Kidney epithelial cell (primary cell): ENCODE results near the gene CDK14. TPM values are rescaled to one million over a fixed set of nuclear protein-coding genes. Genes with fewer than 3 reads are reported as not detected.

ENCODE experiments used
- DNase-seq: peaks from one replicate; pipeline ENCODE4 v3.0.0-alpha.2; 2010; ENCODE audit warnings: low read depth
- H3K27me3 ChIP-seq: 2 replicates; pipeline ENCODE4 v1.6.0; 2011; ENCODE audit warnings: low read length; ENCODE audit not compliant: control insufficient read depth, insufficient read depth
- H3K36me3 ChIP-seq: 2 replicates; pipeline ENCODE4 v1.5.1; 2011; ENCODE audit warnings: low read length; ENCODE audit not compliant: control insufficient read depth, insufficient read depth
- H3K4me3 ChIP-seq: 2 replicates; pipeline ENCODE4 v1.5.1; 2011; ENCODE audit warnings: low read depth, mild to moderate bottlenecking, control low read depth, low read length
- total RNA-seq: library from RNA; depleted of rRNA; stranded (reverse); fragments of >200 nt; gene quantifications from 2 replicates; pipeline ENCODE4 v1.2.3, GENCODE V29; 2015
- TF ChIP-seq, protein P1 (sequence below): IDR thresholded peaks from 2 replicates; pipeline ENCODE4 v1.5.1; 2011; ENCODE audit warnings: mild to moderate bottlenecking, moderate library complexity, low read length, control low read depth, inconsistent platforms; ENCODE audit not compliant: insufficient read depth, poor library complexity, severe bottlenecking

The CDK14 gene
- total RNA-seq, 1 donor from 2014 or later = 18.2 TPM

- Histone ChIP-seq H3K27me3 (no peaks in the 10 kb centered on the region), H3K4me3 (no peak overlapping the region), H3K36me3 (no peaks in the 10 kb centered on the region)
- DNase-seq = no peak
- TF ChIP-seq, protein P1, sequence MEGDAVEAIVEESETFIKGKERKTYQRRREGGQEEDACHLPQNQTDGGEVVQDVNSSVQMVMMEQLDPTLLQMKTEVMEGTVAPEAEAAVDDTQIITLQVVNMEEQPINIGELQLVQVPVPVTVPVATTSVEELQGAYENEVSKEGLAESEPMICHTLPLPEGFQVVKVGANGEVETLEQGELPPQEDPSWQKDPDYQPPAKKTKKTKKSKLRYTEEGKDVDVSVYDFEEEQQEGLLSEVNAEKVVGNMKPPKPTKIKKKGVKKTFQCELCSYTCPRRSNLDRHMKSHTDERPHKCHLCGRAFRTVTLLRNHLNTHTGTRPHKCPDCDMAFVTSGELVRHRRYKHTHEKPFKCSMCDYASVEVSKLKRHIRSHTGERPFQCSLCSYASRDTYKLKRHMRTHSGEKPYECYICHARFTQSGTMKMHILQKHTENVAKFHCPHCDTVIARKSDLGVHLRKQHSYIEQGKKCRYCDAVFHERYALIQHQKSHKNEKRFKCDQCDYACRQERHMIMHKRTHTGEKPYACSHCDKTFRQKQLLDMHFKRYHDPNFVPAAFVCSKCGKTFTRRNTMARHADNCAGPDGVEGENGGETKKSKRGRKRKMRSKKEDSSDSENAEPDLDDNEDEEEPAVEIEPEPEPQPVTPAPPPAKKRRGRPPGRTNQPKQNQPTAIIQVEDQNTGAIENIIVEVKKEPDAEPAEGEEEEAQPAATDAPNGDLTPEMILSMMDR = no peak
Observed at GRCh38 chr7:90945104-90945787, 349.1 kb downstream of the CDK14 start.

- TF ChIP-seq, protein P1 = no peak
- H3K4me3 ChIP-seq = no peak overlapping the region
- no peaks in the 10 kb centered on the region for H3K36me3 ChIP-seq
- H3K27me3 ChIP-seq = no peaks in the 10 kb centered on the region
- DNase-seq = no peak
Observed at GRCh38 chr7:90946730-90947501, 350.8 kb downstream of the CDK14 start.

GRCh38 chr7:90948085-90948484 is 352.0 kb downstream of the CDK14 start:
- no peak overlapping the region for H3K4me3 ChIP-seq
- TF ChIP-seq, protein P1 = no peak
- no peaks in the 10 kb centered on the region for H3K27me3 ChIP-seq
- no peak for DNase-seq
- H3K36me3 ChIP-seq = no peaks in the 10 kb centered on the region

GRCh38 chr7:90951229-90951628 is 355.1 kb downstream of the CDK14 start:
- Histone ChIP-seq H3K27me3 (no peaks in the 10 kb centered on the region), H3K36me3 (no peaks in the 10 kb centered on the region), H3K4me3 (no peak overlapping the region)
- TF ChIP-seq, protein P1 = no peak
- no peak for DNase-seq

- no peak overlapping the region for H3K4me3 ChIP-seq
- TF ChIP-seq, protein P1 = no peak
- DNase-seq = no peak
- H3K27me3 ChIP-seq = no peaks in the 10 kb centered on the region
- H3K36me3 ChIP-seq = no peaks in the 10 kb centered on the region
Observed at GRCh38 chr7:90951986-90952954, 356.1 kb downstream of the CDK14 start.
